Lung (tissue), 12 donors: ENCODE results near the gene LORICRIN. TPM values are rescaled to one million over a fixed set of nuclear protein-coding genes. Genes with fewer than 3 reads are reported as not detected.

Source experiments
- ATAC-seq: fragments of 200-7000 bp; cut with Tn5 transposase; one replicate; pipeline ENCODE4 v1.9.1; 2020; ENCODE audit warnings: moderate number of reproducible peaks; ENCODE audit not compliant: insufficient read depth, low FRiP score
- DNase-seq, 3 donors: peaks; one replicate each; pipeline ENCODE4 v3.0.0-alpha.2; 2013 to 2017
- H3K27ac ChIP-seq, 2 donors: one replicate each; pipeline ENCODE4 v1.5.1; 2013; ENCODE audit warnings: mild to moderate bottlenecking in 2 of 2, moderate library complexity in 2 of 2, control low read depth in 1 of 2, inconsistent platforms in 1 of 2, low read depth in 1 of 2, low read length in 1 of 2
- H3K27me3 ChIP-seq, 3 donors: one replicate each; pipeline ENCODE4 v1.5.1; 2013; ENCODE audit warnings: low read length in 2 of 3; ENCODE audit not compliant: control insufficient read depth in 3 of 3, insufficient read depth in 3 of 3
- H3K36me3 ChIP-seq, 4 donors: one replicate each; pipeline ENCODE4 v1.5.1; 2013; ENCODE audit warnings: low read length in 4 of 4, mild to moderate bottlenecking in 1 of 4, moderate library complexity in 1 of 4; ENCODE audit not compliant: control insufficient read depth in 4 of 4, insufficient read depth in 4 of 4
- H3K4me1 ChIP-seq, 5 donors: one replicate each; pipeline ENCODE4 v1.5.1; 2013; ENCODE audit warnings: low read length in 5 of 5, mild to moderate bottlenecking in 2 of 5, moderate library complexity in 1 of 5; ENCODE audit not compliant: control insufficient read depth in 5 of 5, insufficient read depth in 5 of 5
- H3K4me3 ChIP-seq: one replicate; pipeline ENCODE4 v1.5.1; 2013; ENCODE audit warnings: mild to moderate bottlenecking, control low read depth, moderate library complexity
- H3K9ac ChIP-seq, 2 donors: one replicate each; pipeline ENCODE4 v1.5.1; 2013; ENCODE audit warnings: low read length in 2 of 2, control low read depth in 1 of 2; ENCODE audit not compliant: insufficient read depth in 1 of 2
- H3K9me3 ChIP-seq, 4 donors: one replicate each; pipeline ENCODE4 v1.5.1; 2013; ENCODE audit warnings: low read length in 3 of 4, mild to moderate bottlenecking in 1 of 4, moderate library complexity in 1 of 4; ENCODE audit not compliant: control insufficient read depth in 4 of 4, insufficient read depth in 3 of 4
- CTCF ChIP-seq: IDR thresholded peaks from 2 replicates; pipeline ENCODE4 v1.5.1; 2012; ENCODE audit warnings: mild to moderate bottlenecking; ENCODE audit errors: control extremely low read depth, extremely low read depth
- WGBS, 2 donors: extraction: QIAGEN DNeasy Blood & Tissue Kit; methylation state at CpG; one replicate each; pipeline ENCODE4 v1.1.7; 2013; 5-methylcytosine and 5-hydroxymethylcytosine counted together
- polyA plus RNA-seq, 2 donors: library from polyadenylated mRNA; stranded (reverse); fragments of 200-250 nt; gene quantifications; one replicate each; pipeline ENCODE4 v1.2.1, GENCODE V29; 2013
- total RNA-seq, 2 donors: library from RNA; depleted of rRNA in 1 of 2; stranded (reverse); fragments of >200 nt in 1 of 2; gene quantifications; one replicate each; pipeline ENCODE4 v1.2.1, GENCODE V29; 2014 to 2021
- donor health status: control.
- donor health status: control.
- donor health status: Bipolar disorder and iron deficiency.
- donor health status: healthy.
- donor health status: DM: yes; HTN: yes; CAD: no.

LORICRIN gene
- total and polyA plus RNA-seq, 4 donors = not detected

DNA sequence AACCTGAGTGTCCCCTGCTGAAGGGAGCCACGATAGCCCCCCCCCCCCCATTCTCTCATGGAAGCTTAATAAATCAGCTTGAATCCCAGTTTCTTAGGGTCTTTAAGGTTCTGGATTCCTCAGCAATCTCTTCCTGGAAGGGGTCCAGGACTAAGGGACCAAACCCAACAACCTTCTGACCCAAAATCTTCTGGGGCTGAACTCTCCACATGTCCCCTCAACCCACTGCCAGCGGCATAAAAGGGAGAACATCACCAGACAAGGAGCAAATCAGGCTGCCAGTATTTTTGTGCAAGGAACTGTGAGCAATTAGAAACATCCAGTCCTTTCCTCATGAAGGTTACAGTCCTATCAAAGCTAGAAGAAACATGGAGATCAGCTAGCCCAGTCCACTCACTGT is 12.7 kb upstream of the LORICRIN start:
- no peak for TF ChIP-seq CTCF
- ATAC-seq (no peak), DNase-seq (no peak)
- no peaks in the 10 kb centered on the region for H3K36me3 ChIP-seq
- no peak overlapping the region for H3K9ac ChIP-seq
- H3K27ac ChIP-seq = no peak overlapping the region
- H3K4me1 ChIP-seq = no peaks in the 10 kb centered on the region
- WGBS, 2 donors = 81 to 82% methylated on average over 2 of the region's 2 CpGs
- H3K4me3 ChIP-seq = no peak overlapping the region
- peaks cover 0 to 15% (median 5%) of the 10 kb centered on the region in 3 donors for H3K27me3 ChIP-seq
- H3K9me3 ChIP-seq = peaks cover 0 to 8% (median 0%) of the 10 kb centered on the region in 4 donors

DNA sequence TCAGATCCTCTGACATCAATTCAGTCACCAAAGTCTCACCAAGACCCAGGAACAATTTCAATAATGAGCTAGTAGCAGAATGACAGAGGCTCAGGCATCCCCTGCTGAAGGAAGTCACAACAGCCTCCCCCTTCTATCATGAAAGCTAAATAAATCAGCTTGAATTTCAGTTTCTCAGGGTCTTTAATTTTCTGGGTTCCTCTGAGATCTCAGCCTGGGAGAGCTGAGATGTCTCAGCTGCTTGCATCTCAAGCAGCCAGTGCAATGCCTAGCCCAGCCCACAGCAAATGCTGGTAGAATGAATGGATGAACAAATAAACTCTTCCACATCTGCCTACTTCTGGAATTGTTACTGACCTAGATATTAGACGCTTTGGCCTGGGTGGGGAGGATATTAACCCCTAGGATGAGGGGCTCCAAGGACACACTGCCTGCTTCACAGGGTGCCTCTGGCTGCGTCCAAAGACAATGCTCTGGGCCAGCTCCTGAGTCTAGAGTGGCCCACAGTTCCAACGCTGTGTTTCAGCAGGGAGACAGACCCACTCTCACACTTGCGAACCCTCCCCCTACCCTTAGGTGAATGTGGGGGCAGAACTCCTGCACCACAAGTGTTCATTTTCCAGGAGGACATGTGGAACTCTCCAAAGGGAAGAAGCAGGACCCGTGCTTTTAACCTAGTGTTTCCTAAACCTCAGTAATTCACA is 11.2 kb upstream of the LORICRIN start:
- Histone ChIP-seq H3K9ac (no peak overlapping the region), H3K4me3 (no peak overlapping the region), H3K36me3 (no peaks in the 10 kb centered on the region), H3K27me3 (peaks cover 0 to 15% (median 5%) of the 10 kb centered on the region in 3 donors), H3K4me1 (no peaks in the 10 kb centered on the region), H3K27ac (no peak overlapping the region), H3K9me3 (peaks cover 0 to 8% (median 0%) of the 10 kb centered on the region in 4 donors)
- DNase-seq (no peak), ATAC-seq (no peak)
- 72 to 77% methylated on average over 5 of the region's 5 CpGs for WGBS, 2 donors
- TF ChIP-seq CTCF = no peak

GRCh38 chr1:153250166-153250565 is 9.3 kb upstream of the LORICRIN start:
- Histone ChIP-seq H3K27me3 (peaks cover 0 to 15% (median 5%) of the 10 kb centered on the region in 3 donors), H3K27ac (no peak overlapping the region), H3K9ac (no peak overlapping the region), H3K4me1 (no peaks in the 10 kb centered on the region), H3K4me3 (no peak overlapping the region), H3K36me3 (no peaks in the 10 kb centered on the region), H3K9me3 (peaks cover 0 to 7% (median 0%) of the 10 kb centered on the region in 4 donors)
- WGBS, 2 donors = 65 to 68% methylated on average over 1 of the region's 1 CpG
- no peak for DNase-seq
- ATAC-seq = no peak
- TF ChIP-seq CTCF = no peak
